ENCODE measurements around the gene EXOC4.

- TF ChIP-seq, protein P1, sequence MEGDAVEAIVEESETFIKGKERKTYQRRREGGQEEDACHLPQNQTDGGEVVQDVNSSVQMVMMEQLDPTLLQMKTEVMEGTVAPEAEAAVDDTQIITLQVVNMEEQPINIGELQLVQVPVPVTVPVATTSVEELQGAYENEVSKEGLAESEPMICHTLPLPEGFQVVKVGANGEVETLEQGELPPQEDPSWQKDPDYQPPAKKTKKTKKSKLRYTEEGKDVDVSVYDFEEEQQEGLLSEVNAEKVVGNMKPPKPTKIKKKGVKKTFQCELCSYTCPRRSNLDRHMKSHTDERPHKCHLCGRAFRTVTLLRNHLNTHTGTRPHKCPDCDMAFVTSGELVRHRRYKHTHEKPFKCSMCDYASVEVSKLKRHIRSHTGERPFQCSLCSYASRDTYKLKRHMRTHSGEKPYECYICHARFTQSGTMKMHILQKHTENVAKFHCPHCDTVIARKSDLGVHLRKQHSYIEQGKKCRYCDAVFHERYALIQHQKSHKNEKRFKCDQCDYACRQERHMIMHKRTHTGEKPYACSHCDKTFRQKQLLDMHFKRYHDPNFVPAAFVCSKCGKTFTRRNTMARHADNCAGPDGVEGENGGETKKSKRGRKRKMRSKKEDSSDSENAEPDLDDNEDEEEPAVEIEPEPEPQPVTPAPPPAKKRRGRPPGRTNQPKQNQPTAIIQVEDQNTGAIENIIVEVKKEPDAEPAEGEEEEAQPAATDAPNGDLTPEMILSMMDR (conservative IDR thresholded peaks at IDR 0.05; ENCODE audit: low read length), result no peak
- TF ChIP-seq EZH2phosphoT487 (IDR thresholded peaks at IDR 0.05; ENCODE audit: borderline replicate concordance), result no peak
These were observed 718.7 kb downstream of the EXOC4 start for GRCh38 chr7:133971625-133972024.
